Hepatic stellate cell (primary cell): ENCODE measurements around the gene HIPK2.
A peak's percentile ranks its signal among the peaks of the same experiment; 100 is the strongest.
"Not testable (repeated sequence)": the region's sequence is repeated elsewhere in the genome, so short reads cannot be mapped to it uniquely, and the experiment has no call there.

Experiments
- DNase-seq: peaks from one replicate; pipeline ENCODE4 v3.0.0; 2011; ENCODE audit warnings: low spot score

Gene HIPK2

GRCh38 chr7:139623518-139623917 is 154.3 kb downstream of the HIPK2 start:
- no peak for DNase-seq

- DNase-seq: peak; percentile 23
These were observed 157.0 kb downstream of the HIPK2 start for GRCh38 chr7:139620676-139621344.

DNA sequence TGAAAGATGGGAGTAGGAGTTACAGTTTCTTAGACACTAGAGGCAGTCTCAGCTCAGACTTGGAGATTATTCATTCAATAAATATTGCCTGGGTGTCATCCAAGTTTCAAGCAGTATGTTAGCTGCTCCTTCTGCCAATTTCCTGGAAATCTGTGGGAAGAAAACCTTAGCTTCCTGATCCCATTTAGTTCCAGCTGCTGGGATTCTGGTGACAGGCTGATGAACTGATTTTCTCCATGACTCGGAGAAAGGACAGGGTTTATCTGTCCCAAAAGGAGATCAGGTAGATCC is 158.5 kb downstream of the HIPK2 start:
- peak; percentile 72 for DNase-seq

GRCh38 chr7:139618482-139619366 is 159.1 kb downstream of the HIPK2 start:
- peak; percentile 42 for DNase-seq

- DNase-seq: no peak
These were observed 160.7 kb downstream of the HIPK2 start for GRCh38 chr7:139617074-139617473.

GRCh38 chr7:139614886-139615285 is 162.9 kb downstream of the HIPK2 start:
- no peak for DNase-seq

- DNase-seq: no peak
These were observed 163.8 kb downstream of the HIPK2 start for GRCh38 chr7:139613971-139614411.

DNA sequence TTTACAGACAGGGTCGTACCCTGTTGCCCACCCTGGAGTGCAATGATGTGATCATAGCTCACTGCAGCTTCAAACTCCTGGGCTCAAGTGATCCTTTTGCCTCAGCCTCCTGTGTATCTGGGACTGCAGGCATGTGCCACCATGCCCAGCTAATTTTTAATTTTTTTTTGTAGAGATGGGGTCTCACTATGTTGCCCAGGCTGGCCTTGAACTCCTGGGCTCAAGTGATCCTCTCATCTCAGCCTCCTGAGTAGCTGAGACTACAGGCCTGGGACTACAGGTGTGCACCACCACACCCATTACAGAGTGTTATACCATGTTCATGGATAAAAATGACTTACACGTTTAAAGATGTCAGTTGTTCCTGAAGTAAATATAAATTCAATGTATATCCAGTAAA is 166.2 kb downstream of the HIPK2 start:
- DNase-seq: not testable (repeated sequence)

- DNase-seq: no peak
These were observed 167.2 kb downstream of the HIPK2 start for GRCh38 chr7:139610595-139610994.

DNA sequence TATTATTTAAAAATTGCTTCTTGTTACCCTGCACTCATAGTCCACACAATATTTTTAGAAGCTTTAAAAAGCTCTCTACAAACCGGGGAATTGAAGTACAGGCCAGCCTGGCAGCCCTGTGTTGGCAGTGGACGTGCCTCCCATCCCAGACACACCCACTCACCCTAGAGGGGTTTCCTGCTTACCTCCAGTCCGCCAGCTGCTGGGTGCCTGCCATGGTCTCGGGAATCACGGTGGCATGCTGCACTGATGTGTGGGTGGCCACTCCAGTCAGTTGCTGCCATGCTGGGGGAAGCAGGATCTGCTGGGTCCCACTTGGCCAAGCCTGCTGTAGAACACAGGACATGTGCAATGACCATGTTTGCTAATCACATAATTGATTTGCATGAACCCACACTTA is 173.9 kb downstream of the HIPK2 start:
- DNase-seq: no peak

GRCh38 chr7:139603282-139603681 is 174.5 kb downstream of the HIPK2 start:
- DNase-seq: no peak

- DNase-seq: peak; percentile 45
These were observed 175.6 kb downstream of the HIPK2 start for GRCh38 chr7:139602143-139602722.

DNA sequence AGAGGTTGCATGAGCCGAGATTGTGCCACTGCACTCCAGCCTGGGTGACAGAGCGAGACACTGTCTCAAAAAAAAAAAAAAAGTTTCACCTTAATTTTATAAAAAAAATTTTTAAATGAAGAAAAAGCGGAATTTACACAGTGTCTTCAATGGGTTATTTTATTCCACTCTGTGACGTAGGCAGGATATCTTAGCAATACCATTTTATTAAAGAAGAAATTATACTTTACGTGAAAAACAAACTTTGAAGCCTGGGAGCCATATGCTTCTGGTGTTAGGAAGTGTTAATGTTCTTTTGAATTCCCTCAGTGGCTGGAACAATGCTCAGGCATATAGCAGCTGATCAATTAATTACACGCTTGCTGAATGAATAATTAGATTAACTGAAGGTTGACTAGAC is 176.6 kb downstream of the HIPK2 start:
- DNase-seq: no peak

DNA sequence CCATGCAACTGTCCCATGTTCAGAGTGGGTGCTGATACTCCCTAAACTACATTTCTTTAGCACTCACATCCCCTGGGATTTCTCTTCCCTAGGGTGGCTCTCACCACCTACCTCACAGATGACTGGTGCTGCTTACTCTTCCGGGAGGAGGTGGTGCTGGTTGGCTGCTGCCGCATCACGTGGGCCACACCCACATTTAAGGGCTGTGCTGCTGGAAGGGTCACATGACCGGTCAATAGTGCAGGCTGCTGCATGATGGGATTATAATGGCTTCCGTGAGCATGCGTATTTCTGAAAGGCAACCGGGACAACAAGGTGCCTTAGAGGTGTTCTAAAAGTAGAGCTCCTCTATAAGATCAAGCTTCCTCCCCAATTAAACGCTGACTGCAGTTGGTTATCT is 177.5 kb downstream of the HIPK2 start:
- no peak for DNase-seq

- DNase-seq: no peak
These were observed 179.2 kb downstream of the HIPK2 start for GRCh38 chr7:139598642-139599041.

GRCh38 chr7:139597028-139597427 is 180.8 kb downstream of the HIPK2 start:
- no peak for DNase-seq

- DNase-seq: no peak
These were observed 181.2 kb downstream of the HIPK2 start for GRCh38 chr7:139596626-139597025.

- no peak for DNase-seq
These were observed 182.0 kb downstream of the HIPK2 start for GRCh38 chr7:139595806-139596205.

DNA sequence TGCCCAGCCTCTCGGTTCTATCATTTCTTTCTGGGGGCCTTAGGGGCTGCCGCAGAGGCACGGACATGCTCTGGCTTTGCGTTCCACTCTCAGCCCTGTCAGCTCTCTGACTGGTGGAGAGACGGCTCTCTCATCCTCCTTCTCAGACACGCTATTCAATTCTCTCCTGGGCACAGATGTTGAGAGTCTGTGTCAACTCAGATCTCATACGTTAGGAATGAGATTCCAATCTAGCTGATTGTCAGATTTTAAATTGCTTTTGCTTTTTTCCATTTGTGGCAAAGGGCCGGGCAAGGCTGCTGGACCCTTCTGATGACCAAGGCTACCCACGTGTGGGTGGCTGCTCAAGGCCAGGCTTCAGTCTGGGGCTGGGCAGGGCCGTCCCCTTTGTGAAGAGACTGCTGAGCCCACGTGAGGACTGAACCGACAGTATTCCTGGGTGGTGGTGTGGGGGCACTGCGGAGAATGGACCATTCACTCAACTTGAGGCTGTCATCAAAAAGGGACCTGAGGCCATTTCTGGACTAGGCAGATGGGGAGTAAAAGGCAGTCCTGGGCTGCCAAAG is 182.8 kb downstream of the HIPK2 start:
- DNase-seq: no peak

DNA sequence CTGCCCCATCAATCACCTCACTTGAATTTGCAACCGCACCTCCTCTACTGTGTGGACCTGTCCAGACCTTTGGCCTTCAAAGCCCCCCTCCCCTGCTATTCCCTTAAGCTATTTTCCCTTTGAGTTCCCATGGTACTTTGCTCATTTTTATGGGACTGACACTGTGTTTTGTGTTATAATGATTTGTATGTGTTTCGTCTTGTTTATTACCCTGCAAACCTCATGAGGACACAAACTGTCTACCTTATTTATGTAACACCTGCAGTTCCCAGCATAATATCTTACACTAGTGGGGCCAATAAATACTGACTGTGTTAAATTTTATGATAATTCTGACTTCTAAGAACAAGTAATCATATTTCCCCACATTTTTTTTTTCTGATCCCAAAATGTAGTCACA is 183.7 kb downstream of the HIPK2 start:
- no peak for DNase-seq

- no peak for DNase-seq
These were observed 184.9 kb downstream of the HIPK2 start for GRCh38 chr7:139592801-139593461.

- DNase-seq: no peak
These were observed 186.1 kb downstream of the HIPK2 start for GRCh38 chr7:139591550-139592195.
